Measurements from ENCODE around the gene TOB2. TPM values are rescaled to one million over a fixed set of nuclear protein-coding genes. Genes with fewer than 3 reads are reported as not detected.

TOB2 gene
- total RNA-seq, 1 donor from 2014 or later = 63.6 TPM

DNA sequence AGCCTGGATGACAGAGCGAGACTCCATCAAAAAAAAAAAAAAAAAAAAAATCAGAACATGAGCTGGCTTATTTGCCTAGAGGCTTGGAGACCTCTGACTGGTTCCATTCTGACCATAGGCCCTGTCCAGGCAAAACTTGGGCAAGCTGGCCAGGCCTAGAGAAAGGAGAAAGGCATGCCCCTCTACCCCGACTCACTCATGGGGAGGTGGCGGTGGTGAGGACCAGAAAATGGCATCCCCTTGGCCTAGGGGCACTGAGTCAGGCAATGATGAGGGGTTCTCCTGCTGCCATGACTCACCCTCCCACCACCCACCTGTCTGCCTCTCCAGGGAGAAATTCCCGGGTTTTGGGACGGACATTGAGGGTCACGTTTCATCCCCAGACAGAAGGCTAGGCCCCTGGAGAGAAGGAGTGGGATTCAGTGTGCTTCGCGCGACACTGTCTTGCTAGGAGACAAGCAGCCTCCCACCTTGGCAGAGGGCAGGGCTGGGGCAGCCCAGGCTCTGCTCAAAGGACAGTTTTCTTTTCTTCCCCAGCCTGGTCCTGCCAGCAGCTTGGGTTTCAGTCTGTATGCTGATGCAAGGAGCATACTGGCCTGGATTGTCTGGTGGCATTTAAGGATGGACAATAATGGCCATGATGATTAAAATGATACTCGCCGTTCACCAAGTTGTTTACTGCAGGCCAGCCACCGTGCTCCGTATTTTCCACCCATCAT, 17.2 kb downstream of the TOB2 start:
- H3K9me3 ChIP-seq (replicated peaks) = no peaks in the 10 kb centered on the region
- H3K27ac ChIP-seq (replicated peaks) = peak overlapping the region; percentile 36
- H3K36me3 ChIP-seq = peaks cover 59% of the 10 kb centered on the region
- TF ChIP-seq, protein P1, sequence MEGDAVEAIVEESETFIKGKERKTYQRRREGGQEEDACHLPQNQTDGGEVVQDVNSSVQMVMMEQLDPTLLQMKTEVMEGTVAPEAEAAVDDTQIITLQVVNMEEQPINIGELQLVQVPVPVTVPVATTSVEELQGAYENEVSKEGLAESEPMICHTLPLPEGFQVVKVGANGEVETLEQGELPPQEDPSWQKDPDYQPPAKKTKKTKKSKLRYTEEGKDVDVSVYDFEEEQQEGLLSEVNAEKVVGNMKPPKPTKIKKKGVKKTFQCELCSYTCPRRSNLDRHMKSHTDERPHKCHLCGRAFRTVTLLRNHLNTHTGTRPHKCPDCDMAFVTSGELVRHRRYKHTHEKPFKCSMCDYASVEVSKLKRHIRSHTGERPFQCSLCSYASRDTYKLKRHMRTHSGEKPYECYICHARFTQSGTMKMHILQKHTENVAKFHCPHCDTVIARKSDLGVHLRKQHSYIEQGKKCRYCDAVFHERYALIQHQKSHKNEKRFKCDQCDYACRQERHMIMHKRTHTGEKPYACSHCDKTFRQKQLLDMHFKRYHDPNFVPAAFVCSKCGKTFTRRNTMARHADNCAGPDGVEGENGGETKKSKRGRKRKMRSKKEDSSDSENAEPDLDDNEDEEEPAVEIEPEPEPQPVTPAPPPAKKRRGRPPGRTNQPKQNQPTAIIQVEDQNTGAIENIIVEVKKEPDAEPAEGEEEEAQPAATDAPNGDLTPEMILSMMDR (IDR thresholded peaks at IDR 0.05; ENCODE audit: borderline replicate concordance) = no peak
- no peaks in the 10 kb centered on the region for H3K27me3 ChIP-seq (ENCODE audit: low read depth)
- intact Hi-C loops (cut with micrococcal nuclease) = no loop called here
- peaks cover 19% of the 10 kb centered on the region for H3K4me1 ChIP-seq
- DNase-seq = no peak
- no peak overlapping the region for H3K4me3 ChIP-seq

DNA sequence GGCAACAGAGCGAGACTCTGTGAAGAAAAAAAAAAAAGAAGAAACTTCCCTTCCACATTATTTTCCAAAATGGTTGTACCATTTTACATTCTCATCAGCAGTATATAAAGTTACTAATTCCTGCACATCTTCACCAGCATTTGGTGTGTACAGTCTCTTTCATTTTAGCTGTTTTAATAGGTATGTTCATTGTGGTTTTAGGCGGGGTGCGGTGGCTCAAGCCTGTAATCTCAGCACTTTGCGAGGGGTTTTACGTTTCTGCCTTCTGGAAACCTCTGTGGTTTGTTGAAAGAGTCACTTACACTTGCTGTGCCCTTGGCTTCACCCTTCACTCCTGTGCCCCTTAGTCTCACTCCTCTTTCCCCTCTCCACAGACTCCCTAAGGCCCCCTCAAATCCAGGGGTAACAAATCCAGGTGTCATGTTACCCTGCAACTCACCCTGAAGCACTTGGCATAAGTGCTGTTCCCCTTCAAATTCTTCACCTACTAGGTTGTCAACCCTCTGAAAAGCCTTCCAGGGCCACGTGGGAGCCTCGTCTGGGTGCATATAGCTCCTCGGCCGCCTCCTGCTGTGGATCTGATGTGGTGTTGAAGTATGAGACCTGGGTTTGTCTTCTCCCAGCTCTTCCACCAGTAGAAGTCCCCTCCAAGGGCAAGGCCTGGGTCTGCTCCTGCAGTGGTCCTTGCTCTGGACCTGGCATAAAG, 20.8 kb downstream of the TOB2 start:
- Histone ChIP-seq H3K27me3 (ENCODE audit: low read depth) (no peaks in the 10 kb centered on the region), H3K27ac (replicated peaks) (peak overlapping the region; percentile 36), H3K9me3 (replicated peaks) (no peaks in the 10 kb centered on the region), H3K4me1 (no peaks in the 10 kb centered on the region), H3K4me3 (no peak overlapping the region), H3K36me3 (peaks cover 58% of the 10 kb centered on the region)
- intact Hi-C loops (cut with micrococcal nuclease) = no loop called here
- DNase-seq = no peak
- TF ChIP-seq, protein P1 (IDR thresholded peaks at IDR 0.05; ENCODE audit: borderline replicate concordance) = no peak

DNA sequence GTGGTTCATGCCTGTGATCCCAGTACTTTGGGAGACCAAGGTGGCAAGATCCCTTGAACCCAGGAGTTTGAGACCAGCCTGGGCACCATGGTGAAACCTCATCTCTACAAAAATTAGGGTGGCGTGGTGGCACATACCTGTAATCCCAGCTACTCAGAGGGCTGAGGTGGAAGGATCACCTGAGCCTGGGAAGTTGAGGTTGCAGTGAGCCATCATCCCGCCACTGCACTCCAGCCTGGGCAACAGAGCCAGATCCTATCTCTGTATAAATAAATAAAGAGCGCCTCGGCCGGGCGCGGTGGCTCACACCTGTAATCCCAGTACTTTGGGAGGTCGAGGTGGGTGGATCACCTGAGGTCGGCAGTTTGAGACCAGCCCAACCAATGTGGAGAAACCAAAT, 27.9 kb downstream of the TOB2 start:
- Histone ChIP-seq H3K9me3 (replicated peaks) (no peaks in the 10 kb centered on the region), H3K4me3 (peak overlapping the region; percentile 36), H3K4me1 (peaks cover 58% of the 10 kb centered on the region), H3K36me3 (peaks cover 13% of the 10 kb centered on the region), H3K27ac (replicated peaks) (peak overlapping the region; percentile 100), H3K27me3 (ENCODE audit: low read depth) (no peaks in the 10 kb centered on the region)
- no peak for DNase-seq
- TF ChIP-seq, protein P1 (IDR thresholded peaks at IDR 0.05; ENCODE audit: borderline replicate concordance) = no peak
- intact Hi-C loops (cut with micrococcal nuclease) = no loop called here

DNA sequence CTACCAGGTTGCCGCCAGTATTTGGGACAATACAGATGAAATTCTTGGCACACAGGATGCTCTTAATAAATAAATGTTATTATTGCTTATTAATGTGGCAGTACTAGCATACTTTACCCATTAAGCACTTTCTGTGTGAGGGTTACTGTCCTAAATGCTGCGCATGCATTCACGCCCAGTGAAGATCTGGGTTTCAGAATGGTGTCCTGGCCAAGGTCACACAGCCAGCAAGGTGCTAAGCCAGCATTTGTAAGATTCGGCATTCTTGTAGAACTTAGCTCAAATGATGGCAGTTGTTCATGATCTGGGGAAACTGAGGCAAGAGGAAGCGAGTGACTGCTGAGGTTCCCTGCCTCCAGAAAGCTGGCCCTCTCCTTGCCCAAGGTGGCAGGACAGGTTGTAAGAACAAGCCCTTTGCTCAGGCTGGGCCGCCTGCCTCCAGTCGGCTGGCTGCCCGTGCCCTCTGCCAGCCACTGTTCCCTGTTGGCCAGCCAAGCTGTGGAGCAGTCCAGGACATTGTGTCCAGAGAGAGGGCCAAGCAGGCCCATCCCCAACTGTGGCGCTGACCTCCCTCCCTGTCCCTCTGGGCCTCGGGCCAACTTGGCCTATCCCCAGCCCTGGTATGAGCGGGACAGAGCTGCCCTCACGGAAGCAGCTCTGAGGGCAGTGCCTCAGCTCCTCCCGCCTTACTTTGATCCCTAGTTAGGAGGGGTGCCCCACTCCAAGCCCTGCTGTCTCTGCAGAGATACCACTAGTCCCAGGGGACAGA, 28.8 kb downstream of the TOB2 start:
- no peaks in the 10 kb centered on the region for H3K27me3 ChIP-seq (ENCODE audit: low read depth)
- H3K27ac ChIP-seq (replicated peaks) = peak overlapping the region; percentile 100
- H3K4me3 ChIP-seq = peak overlapping the region; percentile 36
- no peaks in the 10 kb centered on the region for H3K9me3 ChIP-seq (replicated peaks)
- DNase-seq = peak; percentile 90
- TF ChIP-seq, protein P1 (IDR thresholded peaks at IDR 0.05; ENCODE audit: borderline replicate concordance) = no peak
- intact Hi-C loops (cut with micrococcal nuclease) = no loop called here
- H3K36me3 ChIP-seq = peaks cover 4% of the 10 kb centered on the region
- H3K4me1 ChIP-seq = peaks cover 67% of the 10 kb centered on the region

DNA sequence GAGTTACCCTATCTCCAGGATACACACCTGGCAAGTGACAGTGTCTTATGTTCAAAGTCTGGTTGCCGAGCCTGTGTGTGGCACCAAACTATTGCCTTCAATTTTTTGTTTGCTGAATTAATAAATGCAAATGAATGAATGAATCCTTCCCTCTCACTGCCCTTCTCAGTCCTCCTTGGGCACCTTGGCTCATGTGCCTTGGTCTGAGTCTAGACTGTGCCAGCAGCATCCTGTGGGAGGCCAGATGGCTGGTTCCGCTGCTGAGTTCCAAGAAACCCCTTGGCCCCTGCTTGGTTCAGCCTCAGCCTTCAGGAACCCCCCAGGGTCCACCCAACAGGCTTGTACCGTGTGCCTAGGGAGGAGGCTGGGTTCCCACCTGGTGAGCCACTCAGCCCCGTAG, 31.0 kb downstream of the TOB2 start:
- H3K9me3 ChIP-seq (replicated peaks) = no peaks in the 10 kb centered on the region
- intact Hi-C loops (cut with micrococcal nuclease) = no loop called here
- peak overlapping the region; percentile 79 for H3K4me3 ChIP-seq
- peaks cover 89% of the 10 kb centered on the region for H3K4me1 ChIP-seq
- H3K27me3 ChIP-seq (ENCODE audit: low read depth) = no peaks in the 10 kb centered on the region
- H3K27ac ChIP-seq (replicated peaks) = peak overlapping the region; percentile 100
- TF ChIP-seq, protein P1 (IDR thresholded peaks at IDR 0.05; ENCODE audit: borderline replicate concordance) = no peak
- no peaks in the 10 kb centered on the region for H3K36me3 ChIP-seq
- no peak for DNase-seq

All from left ventricle myocardium inferior (tissue), 1 donor.